HG02642 (cell line): ENCODE data around the gene FHL3.

Source experiments
- ATAC-seq: cut with Tn5 transposase; IDR thresholded peaks from one replicate; pipeline ENCODE4 v1.9.1; 2021; ENCODE audit warnings: mild to moderate bottlenecking; ENCODE audit not compliant: unreplicated experiment, poor library complexity

Gene FHL3, protein sequence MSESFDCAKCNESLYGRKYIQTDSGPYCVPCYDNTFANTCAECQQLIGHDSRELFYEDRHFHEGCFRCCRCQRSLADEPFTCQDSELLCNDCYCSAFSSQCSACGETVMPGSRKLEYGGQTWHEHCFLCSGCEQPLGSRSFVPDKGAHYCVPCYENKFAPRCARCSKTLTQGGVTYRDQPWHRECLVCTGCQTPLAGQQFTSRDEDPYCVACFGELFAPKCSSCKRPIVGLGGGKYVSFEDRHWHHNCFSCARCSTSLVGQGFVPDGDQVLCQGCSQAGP

DNA sequence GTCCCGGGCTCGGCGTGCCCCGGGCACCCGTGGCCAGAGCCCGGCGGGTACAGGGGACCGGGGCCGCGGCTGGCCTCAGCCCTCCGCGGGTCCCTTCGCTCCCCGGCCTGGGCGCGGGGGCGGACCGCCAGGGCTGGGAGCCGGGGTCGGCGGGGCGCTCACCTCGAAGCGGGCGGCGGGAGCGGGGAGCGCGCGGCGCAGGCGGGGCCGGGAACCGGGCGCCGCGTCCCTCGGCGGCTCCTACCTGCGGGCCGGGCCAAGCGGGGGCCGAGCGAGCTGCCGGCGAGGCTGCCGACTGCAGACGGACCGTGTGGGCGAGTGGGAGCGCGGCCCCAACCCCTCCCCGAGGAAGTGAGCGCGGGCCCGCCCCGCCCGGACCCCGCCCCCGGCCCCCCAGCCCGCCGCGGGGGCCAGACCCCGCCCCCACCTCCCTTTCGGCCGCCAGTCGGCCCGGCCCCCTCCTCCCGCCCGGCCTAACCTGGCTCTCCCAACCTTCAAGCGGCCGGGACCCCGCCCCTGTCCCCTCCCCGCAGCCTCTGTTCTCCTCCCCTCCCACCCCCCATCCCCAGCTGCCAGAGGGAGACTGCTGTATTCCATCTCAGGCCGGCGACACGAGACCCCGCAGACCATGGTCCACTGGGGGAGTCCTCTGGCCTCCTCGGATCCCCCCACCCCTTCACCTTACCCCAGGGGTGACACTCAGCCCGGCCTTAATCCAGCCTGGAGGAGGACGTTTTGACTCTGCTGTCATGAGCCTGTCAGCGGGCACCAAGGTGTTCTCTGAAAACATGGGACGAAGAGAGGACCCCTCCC, at the start of gene FHL3:
TSS of gene FHL3 (minus strand) at position 320 of the 813 bp plus-strand sequence. CDS start 6,102 bp downstream, outside the sequence.
- ATAC-seq = peak; percentile 37

- no peak for ATAC-seq
Measured at GRCh38 chr1:38053416-38054091, 48.2 kb upstream of the FHL3 start.

GRCh38 chr1:38052750-38053415, 47.6 kb upstream of the FHL3 start:
- ATAC-seq = peak; percentile 56

DNA sequence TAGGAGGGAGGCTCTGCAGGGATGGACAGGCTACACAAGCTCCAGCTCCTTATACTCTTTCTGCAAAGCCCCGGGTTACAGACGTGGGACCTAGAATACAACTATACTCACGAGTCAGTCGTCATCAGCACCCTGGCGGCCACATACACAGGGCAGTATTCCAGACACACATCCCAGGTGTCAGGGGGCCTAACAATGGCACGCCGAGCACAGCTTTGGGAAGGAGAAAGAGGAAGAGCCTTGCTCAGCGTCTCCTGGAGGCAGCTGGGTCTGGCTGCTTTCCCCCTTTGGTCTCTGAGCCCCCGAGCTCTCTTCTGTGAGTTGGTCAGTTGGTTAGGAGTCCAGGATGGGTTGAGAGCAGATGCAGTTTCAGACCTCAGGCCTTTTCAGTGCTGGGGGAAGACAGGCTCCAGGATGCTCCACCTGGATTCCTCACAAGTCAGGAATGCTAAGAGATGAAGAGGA, 45.8 kb upstream of the FHL3 start:
- no peak for ATAC-seq

- ATAC-seq = no peak
Measured at GRCh38 chr1:38050397-38051078, 45.2 kb upstream of the FHL3 start.

DNA sequence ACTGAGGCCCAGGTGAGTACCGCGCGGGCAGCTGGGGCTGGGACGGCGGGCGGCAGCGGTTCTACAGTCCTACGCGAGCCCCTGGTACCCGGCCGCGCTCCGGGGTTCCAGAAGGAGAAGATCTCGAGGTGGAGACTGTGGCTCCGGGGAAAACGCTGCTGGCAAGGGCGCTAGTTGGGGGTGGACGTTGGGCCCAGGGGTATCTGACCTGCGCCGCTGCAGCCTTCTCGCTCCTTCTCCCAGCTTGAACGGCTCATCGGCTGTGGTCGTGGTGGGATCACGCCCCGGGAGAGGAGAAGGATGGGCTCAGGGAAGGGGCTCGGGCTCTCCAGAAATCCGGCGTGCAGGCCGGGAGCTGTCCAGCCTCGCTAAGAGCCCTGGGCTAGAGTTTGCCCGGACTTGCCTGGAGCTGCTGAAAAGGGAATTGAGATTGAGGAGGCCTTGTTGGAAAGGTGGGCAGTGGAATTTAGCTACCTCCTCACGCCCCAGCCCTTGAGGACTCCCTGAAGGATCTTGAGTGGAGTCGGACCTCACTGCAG, 42.4 kb upstream of the FHL3 start:
- ATAC-seq = no peak

- peak; percentile 70 for ATAC-seq
Measured at GRCh38 chr1:38046884-38047602, 41.7 kb upstream of the FHL3 start.

DNA sequence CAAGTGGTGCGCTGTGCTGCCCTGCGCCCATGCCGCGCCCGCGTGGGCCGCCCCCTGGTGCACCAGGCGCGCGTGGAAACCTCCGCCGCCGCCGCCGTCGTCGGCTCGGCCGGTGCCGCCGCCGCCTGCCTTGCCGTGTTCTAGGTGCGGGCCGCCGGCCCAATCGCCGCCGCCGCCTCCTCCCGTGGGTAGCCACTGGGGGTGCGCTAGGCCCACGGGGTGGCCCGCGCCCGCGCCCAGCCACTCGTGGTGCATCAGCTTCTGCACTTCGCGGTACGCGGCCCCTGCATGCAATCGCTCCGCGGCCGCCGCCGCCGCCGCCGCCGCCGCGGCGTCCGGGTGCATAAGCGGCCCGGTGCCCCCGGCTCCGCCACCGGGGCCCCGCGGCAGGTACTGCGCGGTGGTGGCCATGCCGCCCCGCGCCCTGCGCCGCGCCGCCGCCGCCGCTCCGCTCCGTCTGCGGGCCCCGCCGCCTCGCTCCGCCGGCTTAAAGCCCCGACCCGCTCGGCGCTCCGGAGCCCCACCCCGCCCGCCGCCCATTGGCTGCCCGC, 41.1 kb upstream of the FHL3 start, which contains the start of gene POU3F1:
TSS of gene POU3F1 (minus strand) at position 461 of the 551 bp plus-strand sequence. CDS start at position 411, 50 bp downstream.
- ATAC-seq = peak; percentile 25

GRCh38 chr1:38045401-38046332, 40.4 kb upstream of the FHL3 start:
- peak; percentile 5 for ATAC-seq

DNA sequence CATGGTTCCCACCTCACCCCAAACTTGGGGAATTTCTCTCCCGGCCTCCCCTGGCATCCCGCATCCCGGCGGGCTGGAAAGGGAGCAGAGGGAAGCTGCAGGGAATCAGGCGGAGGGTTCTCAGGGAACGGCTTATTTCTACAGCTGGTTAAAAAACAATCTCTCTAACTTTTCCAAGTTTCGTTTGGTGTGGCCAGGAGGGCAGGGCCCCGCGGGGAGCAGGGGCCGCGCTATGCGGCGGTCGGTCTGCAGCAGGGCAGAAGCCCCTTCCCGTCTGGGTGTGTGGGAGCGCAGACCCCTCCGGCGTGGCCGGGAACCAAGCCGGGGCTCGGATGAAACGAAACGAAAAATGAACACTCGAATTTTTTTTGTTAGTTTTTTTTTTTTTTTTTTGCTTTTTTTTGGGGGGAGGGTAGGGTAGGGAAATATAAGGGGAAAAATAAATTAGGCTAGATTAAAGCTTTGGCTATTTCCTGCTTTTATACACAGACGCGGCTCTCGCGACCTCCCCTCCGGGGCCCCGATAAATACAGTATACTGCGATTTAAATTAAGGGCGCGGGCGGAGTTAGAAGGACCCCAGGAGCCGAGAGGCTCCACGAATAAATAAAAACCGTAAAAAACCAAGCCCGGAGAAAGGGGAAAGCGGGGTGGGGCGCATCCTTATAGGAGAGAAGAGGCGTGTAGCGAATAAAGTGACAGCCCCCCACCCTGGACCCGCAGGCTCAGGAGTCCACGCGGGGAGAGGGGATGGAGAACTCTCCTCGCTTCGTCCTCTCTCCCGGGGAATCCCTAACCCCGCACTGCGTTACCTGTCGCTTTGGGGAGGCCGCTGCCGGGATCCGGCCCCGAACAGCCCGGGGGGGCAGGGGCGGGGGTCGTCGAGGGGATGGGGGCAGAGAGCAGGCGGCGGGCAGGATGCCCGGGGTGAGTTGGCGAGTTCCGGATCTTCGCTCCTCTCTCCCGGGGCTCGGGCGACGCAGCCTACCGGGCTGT, 39.2 kb upstream of the FHL3 start:
- no peak for ATAC-seq

DNA sequence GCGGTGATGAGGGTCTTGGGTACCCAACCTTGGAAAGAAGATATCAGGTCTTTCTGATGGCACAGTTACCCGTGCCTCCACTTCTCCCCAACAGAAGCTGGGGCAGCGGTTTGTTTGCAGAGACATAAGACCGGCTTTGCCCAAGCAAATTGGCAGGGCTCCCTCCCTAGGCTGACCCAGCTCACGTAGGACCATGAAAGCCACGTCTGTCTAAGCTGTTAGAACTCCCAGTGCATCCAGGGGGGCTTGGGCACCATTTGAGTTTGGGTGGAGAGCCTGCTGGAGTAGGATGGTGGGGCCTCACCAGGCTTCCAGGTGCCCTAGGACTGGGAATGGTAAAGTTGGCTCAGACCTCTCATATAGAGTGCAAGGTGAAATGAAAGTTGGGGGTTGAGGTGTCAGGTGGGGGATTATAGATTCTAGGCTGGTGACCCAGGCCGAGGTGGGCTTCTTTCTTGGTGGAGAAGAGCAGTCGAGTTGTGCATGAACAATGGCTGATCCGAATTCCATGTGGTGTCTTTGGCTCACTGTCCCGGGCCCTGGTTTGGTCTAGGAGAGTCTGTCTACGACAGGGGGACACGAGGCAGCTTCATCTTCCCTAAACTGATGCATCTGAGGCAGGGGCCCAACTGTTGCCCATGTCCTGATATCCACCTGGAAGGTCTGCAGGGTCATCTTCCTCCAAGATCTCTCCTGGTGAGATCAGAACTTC, 37.9 kb upstream of the FHL3 start:
- no peak for ATAC-seq

DNA sequence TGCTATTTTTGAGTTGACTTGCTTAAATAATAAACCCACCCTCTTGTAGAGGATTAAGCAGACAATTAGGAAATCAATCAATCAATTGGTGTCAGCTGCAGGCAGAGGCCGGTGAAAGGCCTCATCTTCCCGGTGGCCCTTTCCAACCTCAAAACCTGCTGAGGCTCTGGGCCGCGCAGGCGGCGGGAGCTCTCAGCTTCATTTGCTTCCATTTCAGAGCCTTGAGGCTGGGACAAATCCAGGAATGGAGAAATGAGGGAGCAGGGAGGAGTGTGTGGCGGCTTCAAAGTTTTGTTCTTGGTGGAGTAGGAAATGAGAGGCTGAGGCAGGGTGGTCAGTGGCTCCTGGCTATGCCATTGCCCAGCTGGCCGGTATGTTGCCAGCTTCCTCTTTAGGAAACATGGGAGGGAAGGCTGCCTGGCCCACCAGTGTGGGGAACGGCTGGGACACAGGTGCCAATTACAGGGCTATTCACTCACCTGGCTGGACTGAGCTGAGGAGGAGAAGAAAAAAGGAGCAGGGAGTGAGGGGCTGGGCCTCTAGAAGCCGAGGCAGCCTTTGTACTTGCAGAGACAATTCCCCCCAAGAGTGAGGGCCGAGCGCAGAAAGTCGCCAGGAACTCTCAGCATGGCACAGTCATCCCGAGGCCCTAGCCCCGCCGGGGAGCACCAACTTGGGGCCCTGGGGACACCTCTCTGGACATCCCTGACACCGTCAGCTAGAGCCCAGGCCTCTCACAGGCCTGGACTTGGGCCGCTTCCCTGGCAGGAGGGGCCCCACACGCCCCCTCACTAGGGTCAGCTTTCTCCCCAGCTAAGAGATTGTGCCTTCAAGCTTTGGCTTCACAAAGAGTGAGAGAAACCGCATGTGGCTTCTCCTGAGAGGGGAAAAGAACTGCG, 36.9 kb upstream of the FHL3 start:
- ATAC-seq = no peak

GRCh38 chr1:38039331-38040088, 34.2 kb upstream of the FHL3 start:
- ATAC-seq = no peak

DNA sequence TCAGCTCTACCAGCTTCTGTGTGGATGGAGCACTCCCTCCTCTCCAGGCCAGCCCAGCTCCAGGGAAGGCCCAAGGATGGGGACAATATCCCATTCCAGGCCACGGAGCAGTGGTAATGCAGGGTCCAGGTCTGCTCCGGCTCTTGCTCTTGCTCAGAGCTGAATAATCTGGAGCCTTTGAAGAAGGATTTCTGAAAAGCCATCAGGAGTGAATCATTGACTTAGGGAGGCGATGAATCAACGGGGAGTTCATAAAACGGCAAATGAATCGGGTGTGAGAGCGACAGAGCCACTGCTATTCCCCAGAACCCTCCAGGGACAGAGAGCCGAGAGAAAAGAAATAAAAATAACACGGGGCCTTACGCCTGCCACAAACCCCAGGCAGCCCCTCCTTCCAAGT, 33.5 kb upstream of the FHL3 start:
- ATAC-seq = no peak
